GM18870 (cell line): ENCODE results near the gene RHBDF2.
"Not testable (repeated sequence)": the region's sequence is repeated elsewhere in the genome, so short reads cannot be mapped to it uniquely, and the experiment has no call there.

Source experiments
- ATAC-seq: cut with Tn5 transposase; IDR thresholded peaks from one replicate; pipeline ENCODE4 v1.9.1; 2021; ENCODE audit warnings: moderate library complexity; ENCODE audit not compliant: unreplicated experiment

RHBDF2 gene

GRCh38 chr17:76525513-76525833, 24.2 kb upstream of the RHBDF2 start:
- not testable (repeated sequence) for ATAC-seq

GRCh38 chr17:76524598-76525512, 23.6 kb upstream of the RHBDF2 start:
- ATAC-seq = no peak

DNA sequence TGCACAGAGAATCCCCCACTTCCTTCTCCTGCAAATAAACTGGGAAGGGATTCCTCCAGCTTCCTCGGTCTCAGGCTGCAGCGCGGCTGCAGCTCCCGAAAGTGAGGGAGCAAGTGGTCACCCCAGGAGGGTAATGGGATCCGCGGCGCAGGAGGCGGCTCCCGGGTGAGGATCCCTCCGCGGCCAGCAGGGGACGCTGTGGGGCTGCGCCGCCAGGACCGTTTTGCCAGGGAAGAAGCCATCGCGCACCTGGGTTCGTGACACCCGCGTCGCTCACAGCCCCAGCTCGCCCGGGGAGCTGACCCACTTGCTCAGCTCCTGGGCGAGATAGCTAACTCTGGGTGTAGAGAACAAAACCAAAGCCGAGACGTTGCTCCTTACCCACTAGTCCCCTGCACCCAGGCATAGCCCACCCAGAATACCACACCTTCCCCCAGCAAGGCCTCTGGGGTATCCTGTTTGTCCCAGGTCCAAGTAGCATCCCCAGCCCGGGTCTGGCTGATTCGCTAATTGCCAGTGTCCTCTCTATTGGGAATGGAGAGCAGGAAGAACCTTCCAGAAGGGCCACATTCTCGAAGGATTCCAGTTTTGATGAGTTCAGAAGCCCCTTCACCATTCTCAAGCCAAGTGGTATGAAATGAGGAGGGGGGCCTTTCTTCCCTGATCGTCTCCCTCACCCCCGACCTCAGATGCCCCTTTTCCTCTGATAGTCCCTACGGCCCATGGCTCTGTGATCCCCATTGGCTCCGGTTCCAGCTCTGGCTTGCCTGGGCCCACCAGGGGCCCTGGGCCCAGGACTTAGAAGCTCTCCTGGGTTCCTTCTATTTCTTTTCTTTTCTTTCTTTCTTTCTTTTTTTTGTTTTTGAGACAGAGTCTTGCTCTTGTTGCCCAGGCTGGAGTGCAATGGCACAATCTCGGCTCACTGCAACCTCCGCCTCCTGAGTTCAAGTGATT, 22.1 kb upstream of the RHBDF2 start:
- ATAC-seq = no peak

GRCh38 chr17:76521683-76522082, 20.5 kb upstream of the RHBDF2 start:
- not testable (repeated sequence) for ATAC-seq

- no peak for ATAC-seq
Observed at GRCh38 chr17:76521262-76521661, 20.0 kb upstream of the RHBDF2 start.

GRCh38 chr17:76519048-76519966, 18.1 kb upstream of the RHBDF2 start:
- no peak for ATAC-seq

- ATAC-seq = no peak
Observed at GRCh38 chr17:76517638-76518038, 16.4 kb upstream of the RHBDF2 start.

GRCh38 chr17:76515274-76515949, 14.2 kb upstream of the RHBDF2 start:
- ATAC-seq = no peak

DNA sequence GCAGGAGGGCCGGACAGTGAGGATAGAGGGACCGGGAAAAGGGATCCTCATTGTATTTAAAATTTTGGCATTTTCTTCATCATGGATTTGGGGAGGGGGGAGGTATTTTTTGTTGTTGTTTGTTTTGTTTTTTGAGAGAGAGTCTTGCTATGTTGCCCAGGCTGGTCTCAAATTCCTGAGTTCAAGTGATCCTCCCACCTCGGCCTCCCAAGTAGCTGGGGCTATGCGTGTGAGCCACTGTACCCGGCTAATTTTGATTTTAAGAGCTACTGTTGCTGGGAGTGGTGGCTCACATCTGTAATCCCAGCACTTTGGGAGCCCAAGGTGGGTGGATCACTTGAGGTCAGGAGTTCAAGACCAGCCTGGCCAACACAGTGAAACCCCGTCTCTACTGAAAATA, 13.1 kb upstream of the RHBDF2 start:
- ATAC-seq = not testable (repeated sequence)

DNA sequence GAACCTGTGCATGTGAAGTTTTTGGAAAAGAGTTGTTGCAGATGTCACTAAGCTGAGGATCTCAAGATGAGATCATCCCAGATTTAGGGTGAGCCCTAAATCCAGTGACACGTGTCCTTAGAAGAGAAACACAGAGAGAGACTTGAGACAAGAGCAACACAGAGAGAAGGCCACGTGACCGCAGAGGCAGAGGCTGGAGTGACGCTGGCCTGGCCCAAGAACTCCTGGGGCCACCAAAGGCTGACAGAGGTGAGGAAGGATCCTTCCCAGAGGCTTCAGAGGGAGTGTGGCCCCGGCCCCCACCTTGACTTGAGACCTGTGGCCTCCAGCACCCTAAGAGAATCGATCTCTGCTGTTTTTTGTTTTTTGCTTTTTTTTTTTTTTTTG, 12.1 kb upstream of the RHBDF2 start:
- ATAC-seq = no peak

DNA sequence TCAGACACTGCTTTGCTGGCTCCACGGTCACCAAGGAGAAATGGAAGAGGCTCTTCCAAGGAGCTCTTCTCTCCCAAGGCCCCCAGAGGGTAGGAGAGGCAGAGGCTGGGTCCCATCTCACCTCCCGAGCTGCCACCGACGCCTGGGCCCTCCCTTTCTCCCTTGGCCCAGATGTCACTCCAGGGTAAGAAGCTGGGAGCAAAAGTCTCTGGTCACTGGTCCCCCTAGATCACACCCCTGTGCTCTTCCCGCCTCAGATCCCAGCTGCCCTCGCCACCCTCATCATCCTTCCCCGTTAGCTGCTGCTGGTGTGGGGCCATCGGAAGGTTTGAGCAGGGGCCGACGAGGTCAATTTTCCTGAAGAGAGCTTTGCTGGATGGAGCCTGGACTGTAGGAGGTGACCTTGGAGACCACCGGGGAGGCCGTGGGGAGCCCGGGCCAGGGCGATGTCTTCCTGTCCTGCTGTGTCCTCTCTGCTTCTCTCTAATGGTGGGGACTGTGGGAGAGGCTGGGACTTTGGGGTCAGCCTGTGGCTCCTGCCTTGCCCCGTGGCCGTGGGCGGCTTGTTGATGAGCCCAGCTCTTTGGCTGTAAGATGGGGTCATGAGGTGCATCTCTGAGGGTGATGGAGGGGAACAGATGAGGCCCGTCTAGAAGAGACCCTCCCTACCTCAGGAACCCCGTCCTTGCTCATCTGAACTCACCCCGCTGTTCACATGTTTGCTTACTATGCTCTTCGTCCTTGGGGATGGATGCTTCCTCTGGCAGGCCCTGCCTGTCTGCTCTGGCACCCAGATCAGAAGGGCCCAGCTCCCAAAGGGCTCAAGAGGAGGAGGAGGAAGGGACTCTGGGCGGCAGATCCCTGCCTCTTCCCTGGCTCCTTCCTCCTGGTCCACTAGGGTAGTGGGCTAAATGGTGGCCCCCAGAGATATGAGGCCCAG, 11.4 kb upstream of the RHBDF2 start:
- ATAC-seq = no peak

- ATAC-seq = no peak
Observed at GRCh38 chr17:76511668-76512365, 10.6 kb upstream of the RHBDF2 start.

- ATAC-seq = no peak
Observed at GRCh38 chr17:76510831-76511244, 9.6 kb upstream of the RHBDF2 start.

GRCh38 chr17:76508472-76509063, 7.3 kb upstream of the RHBDF2 start:
- ATAC-seq = not testable (repeated sequence)

DNA sequence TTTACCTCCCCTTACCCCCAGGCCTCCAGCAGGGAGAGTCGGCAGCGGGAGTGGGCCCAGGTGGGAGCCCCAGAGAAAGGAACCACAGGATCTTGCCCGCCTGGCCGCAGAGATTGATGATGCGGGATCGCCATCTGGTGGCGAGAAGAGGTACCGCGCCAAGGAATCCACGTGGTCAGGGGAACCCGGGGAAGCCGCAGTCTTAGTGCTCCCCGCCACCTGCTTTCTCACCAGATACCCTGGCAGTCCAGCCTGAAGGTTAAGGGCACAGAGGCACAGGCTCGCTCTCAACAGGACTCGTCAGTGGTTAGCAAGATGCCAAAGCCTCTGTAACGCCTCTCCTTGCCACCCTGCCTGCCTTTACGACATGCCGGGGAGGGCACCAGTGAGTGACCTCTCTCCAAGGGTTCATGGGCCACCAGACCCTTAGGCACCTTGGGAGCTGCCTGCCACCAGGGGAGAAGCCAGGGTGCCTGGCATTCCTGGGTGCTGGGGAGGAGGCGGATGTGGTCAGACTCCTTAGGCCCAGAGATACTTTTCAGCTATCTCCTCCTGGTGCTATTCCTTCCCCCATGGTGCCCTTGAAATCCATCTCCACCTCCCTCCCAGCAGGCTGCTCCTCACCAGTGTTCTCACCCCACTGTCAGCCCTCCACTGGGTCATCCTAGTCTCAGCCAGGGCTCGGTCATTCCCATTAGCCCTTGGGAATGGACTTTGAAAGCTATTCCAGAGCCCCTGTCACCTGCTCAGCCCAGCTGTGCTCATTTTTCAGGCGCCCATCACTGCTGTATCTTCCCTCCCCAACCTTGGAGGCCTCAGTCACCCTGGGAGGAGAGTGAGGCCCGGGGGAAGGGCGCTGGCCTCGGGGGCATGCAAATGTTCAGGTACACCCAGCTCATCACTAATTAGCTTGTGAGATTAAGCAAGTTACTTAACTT, 5.5 kb upstream of the RHBDF2 start:
- ATAC-seq = no peak

GRCh38 chr17:76504117-76504516, 2.9 kb upstream of the RHBDF2 start:
- ATAC-seq = no peak
